ENCODE results near the gene UBB. TPM values are rescaled to one million over a fixed set of nuclear protein-coding genes. Genes with fewer than 3 reads are reported as not detected.

UBB gene
- polyA plus RNA-seq, 1 donor from 2014 or later, result 2,318 TPM

Other genes with a start within 250 kb of the UBB start
- 26.9 and 27.9 TPM in 2 replicates for gene NCOR1, start 165.6 kb upstream of the UBB start, polyA plus RNA-seq
- gene PIGL, start 163.9 kb upstream of the UBB start, polyA plus RNA-seq, result 72.9 and 75.5 TPM in 2 replicates
- gene CENPV, start 27.6 kb upstream of the UBB start, polyA plus RNA-seq, result 291 and 308 TPM in 2 replicates
- not detected in 2 replicates for gene TRPV2, start 34.5 kb downstream of the UBB start, polyA plus RNA-seq
- 0.20 and 0.53 TPM in 2 replicates for gene LRRC75A, start 111.1 kb downstream of the UBB start, polyA plus RNA-seq
- gene ZNF287, start 188.1 kb downstream of the UBB start, polyA plus RNA-seq, result 12.6 and 13.1 TPM in 2 replicates